ENCODE measurements around the gene ALOX5.
"Not testable (repeated sequence)": the region's sequence is repeated elsewhere in the genome, so short reads cannot be mapped to it uniquely, and the experiment has no call there.

The ALOX5 gene

DNA sequence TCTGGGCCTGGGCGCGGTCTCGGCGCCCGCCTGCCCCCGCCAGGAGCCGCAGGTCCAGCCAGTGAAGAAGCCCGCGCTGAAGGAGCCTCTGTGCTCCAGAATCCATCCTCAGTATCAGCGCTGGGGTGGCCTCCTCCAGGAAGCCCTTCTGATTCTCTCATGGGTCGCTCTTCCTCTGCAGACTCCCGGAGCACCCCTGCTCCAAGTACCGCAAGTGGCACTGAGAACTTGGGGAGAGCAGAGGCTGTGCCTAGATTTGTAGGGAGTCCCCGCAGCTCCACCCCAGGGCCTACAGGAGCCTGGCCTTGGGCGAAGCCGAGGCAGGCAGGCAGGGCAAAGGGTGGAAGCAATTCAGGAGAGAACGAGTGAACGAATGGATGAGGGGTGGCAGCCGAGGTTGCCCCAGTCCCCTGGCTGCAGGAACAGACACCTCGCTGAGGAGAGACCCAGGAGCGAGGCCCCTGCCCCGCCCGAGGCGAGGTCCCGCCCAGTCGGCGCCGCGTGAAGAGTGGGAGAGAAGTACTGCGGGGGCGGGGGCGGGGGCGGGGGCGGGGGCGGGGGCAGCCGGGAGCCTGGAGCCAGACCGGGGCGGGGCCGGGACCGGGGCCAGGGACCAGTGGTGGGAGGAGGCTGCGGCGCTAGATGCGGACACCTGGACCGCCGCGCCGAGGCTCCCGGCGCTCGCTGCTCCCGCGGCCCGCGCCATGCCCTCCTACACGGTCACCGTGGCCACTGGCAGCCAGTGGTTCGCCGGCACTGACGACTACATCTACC lies at the start of gene ALOX5:
Gene ALOX5, plus strand, starts transcription at position 641 of the 774 bp plus-strand sequence. Its CDS starts 64 bp downstream, at position 705.
- DNase-seq, result peak; percentile 23

DNA sequence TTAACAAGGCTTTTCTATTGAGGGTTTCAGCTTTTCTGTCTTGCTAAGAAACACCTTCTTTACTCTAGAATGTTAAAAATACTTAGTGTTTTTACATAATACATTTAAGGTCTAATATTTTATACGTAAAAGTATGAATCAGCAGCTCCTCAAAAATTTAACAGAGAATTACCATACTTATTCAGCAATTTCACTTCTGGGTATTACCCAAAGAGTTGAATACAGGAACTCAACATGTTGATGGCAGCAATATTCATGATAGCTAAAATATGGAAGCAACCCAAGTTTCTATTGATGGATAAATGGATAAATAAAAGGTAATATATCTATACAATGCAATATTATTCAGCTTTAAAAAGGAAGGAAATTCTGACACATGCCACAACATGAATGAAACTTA lies 48.9 kb upstream of the ALOX5 start:
- DNase-seq, result no peak

DNA sequence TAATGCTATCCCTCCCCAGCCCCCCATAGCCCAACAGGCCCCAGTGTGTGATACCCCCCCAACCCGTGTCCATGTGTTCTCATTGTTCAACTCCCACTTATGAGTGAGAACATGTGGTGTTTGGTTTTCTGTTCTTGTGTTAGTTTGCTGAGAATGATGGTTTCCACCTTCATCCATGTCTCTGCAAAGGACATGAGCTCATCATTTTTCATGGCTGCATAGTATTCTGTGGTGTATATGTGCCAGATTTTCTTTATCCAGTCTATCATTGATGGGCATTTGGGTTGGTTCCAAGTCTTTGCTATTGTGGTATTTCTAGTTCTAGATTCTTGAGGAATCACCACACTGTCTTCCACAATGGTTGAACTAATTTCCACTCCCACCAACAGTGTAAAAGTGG lies 47.2 kb upstream of the ALOX5 start:
- not testable (repeated sequence) for DNase-seq

DNA sequence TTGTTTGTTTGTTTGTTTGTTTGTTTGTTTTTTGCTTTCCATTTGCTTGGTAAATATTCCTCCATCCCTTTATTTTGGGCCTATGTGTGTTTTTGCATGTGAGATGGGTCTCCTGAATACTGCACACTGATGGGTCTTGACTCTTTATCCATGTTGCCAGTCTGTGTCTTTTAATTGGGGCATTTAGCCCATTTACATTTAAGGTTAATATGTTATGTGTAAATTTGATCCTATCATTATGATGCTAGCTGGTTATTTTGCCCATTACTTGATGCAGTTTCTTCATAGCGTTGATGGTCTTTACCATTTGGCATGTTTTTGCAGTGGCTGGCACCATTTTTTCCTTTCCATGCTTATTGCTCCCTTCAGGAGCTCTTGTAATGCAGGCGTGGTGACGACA lies 42.2 kb upstream of the ALOX5 start:
- not testable (repeated sequence) for DNase-seq

- DNase-seq, result no peak
Measured at GRCh38 chr10:45339894-45340293, 34.1 kb upstream of the ALOX5 start.

- not testable (repeated sequence) for DNase-seq
Measured at GRCh38 chr10:45340420-45340819, 33.6 kb upstream of the ALOX5 start.

GRCh38 chr10:45346652-45347335 lies 27.2 kb upstream of the ALOX5 start:
- not testable (repeated sequence) for DNase-seq

GRCh38 chr10:45347464-45347863 lies 26.6 kb upstream of the ALOX5 start:
- not testable (repeated sequence) for DNase-seq

DNA sequence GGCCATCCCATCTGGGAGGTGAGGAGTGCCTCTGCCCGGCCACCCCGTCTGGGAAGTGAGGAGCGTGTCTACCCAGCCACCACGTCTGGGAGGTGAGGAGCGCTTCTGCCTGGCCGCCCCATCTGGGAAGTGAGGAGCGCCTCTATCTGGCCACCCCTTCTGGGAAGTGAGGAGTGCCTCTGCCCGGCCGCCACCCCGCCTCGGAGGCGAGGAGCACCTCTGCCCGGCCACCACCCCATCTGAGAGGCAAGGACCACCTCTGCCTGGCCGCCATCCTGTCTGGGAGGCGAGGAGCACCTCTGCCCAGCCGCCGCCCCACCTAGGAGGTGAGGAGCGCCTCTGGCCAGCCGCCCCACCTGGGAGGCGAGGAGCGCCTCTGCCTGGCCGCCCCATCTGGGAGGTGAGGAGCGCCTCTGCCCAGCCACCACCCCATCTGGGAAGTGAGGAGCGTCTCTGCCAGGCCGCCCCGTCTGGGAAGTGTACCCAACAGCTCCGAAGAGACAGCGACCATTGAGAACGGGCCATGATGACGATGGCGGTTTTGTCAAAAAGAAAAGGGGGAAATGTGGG lies 25.7 kb upstream of the ALOX5 start:
- not testable (repeated sequence) for DNase-seq

- DNase-seq, result no peak
Measured at GRCh38 chr10:45353186-45353585, 20.8 kb upstream of the ALOX5 start.

DNA sequence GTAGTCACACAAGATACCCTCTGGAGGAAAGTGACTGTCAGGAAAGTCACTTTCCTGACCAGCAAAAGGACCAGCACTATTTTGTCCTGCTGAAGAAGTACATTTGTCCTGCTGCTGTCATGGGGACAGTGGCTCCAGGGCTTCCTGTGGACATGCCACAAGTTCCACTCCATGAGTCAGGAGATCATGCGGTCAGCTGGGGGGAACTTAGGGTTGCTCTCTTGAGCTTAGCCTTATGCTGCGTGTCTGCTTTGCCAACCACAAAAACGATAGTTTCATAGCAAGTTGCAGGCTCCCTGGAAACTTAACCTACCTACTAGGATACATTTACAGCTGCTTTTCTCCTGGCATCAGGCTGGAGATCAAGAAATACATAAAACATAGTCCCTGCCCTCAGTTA lies 19.8 kb upstream of the ALOX5 start:
- DNase-seq, result no peak

DNA sequence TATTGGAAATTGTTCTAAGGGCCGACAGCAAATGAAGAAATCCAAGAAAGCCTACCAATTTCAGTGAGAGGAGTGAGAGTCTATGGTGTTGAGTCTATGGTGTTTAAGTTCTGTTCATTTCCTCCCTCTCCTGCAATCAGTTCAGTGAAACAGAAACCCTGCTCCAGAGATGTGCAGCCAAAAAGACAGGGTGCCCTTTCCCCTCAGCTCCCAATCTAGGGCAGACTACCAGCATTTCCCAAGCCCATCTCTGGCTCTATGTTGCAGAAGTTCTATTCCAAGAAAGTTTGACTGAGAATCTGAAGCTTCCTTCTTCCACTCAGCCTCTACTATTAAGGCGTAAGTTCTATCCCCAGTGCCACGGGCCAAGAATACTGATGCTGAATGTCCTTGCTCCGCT lies 18.5 kb upstream of the ALOX5 start:
- DNase-seq, result no peak

GRCh38 chr10:45358961-45359360 lies 15.1 kb upstream of the ALOX5 start:
- not testable (repeated sequence) for DNase-seq

DNA sequence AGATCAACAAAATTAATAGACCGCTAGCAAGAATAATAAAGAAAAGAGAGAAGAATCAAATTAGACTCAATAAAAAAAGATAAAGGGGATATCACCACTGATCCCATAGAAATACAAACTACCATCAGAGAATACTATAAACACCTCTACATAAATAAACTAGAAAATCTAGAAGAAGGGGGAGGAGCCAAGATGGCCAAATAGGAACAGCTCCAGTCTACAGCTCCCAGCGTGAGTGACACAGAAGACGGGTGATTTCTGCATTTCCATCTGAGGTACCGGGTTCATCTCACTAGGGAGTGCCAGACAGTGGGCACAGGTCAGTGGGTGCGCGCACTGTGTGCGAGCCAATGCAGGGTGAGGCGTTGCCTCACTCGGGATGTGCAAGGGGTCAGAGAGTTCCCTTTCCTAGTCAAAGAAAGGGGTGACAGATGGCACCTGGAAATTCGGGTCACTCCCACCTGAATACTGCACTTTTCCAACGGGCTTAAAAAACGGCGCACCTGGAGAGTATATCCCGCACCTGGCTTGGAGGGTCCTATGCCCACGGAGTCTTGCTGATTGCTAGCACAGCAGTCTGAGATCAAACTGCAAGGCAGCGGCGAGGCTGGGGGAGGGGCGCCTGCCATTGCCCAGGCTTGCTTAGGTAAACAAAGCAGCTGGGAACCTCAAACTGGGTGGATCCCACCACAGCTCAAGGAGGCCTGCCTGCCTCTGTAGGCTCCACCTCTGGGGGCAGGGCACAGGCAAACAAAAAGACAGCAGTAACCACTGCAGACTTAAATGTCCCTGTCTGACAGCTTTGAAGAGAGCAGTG lies 11.8 kb upstream of the ALOX5 start:
- DNase-seq, result not testable (repeated sequence)

- not testable (repeated sequence) for DNase-seq
Measured at GRCh38 chr10:45367643-45368042, 6.4 kb upstream of the ALOX5 start.

DNA sequence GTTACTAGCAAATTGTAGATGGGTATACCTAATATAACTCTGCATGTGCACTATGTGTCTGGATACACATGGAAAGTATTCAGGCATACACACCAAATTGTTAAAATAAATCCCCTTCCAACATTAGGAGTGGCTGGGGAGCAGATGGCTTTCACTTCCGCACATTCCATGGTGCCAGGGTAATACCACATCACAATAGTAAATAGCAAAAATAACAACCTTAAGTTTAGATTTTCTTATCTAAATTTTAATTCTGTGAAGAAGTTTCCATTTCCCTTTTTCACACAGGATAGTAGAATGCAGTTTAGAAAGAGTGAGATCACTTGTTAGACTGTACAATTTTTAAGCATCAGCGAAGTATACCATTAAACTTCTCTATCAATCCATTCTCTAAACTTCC lies 5.8 kb upstream of the ALOX5 start:
- no peak for DNase-seq

GRCh38 chr10:45370202-45370955 lies 3.6 kb upstream of the ALOX5 start:
- no peak for DNase-seq

DNA sequence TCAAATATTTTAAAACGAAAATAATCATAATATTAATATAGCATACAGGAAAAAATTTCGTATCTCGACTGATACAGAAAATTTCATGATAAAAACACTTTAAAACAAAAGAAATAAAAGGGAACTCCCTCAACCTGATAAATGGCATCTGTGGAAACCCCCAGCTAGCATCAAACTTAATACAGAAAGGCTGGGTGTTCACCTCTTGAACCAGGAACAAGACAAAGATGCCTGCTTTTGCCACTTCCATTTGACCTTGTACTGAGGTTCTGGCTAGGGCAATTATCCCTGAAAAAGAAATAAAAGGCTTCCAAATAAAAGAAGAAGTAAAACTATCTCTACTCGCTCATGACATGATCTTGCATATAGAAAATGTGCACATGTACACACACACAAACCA lies 2.5 kb upstream of the ALOX5 start:
- no peak for DNase-seq

- no peak for DNase-seq
Measured at GRCh38 chr10:45372251-45372951, 1.6 kb upstream of the ALOX5 start.

DNA sequence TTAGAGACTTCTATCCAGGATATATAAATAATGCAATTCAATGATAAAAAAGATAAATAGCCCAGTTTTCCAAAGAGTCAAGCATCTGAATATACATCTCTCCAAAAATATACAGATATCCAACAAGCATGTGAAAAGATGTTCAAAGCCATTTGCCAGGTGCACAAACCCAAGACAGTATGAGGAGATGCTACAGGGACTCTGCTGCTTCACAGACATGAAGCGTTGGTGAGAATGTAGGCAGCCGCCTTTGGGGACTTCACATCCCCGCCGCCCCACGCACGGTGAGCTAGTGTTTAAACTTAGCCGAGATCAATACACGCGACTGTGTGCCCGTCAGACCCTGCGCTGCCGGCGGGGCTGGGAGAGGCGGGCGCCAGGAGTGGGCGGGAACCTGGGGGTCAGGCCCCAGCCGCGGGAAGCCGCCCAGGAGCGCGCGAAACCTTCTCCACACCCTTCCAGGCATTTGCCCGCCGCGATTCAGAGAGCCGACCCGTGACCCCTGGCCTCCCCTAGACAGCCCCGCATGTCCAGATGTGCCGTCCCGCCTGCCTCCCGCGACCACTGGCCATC lies 927 bp upstream of the ALOX5 start:
- no peak for DNase-seq

DNA sequence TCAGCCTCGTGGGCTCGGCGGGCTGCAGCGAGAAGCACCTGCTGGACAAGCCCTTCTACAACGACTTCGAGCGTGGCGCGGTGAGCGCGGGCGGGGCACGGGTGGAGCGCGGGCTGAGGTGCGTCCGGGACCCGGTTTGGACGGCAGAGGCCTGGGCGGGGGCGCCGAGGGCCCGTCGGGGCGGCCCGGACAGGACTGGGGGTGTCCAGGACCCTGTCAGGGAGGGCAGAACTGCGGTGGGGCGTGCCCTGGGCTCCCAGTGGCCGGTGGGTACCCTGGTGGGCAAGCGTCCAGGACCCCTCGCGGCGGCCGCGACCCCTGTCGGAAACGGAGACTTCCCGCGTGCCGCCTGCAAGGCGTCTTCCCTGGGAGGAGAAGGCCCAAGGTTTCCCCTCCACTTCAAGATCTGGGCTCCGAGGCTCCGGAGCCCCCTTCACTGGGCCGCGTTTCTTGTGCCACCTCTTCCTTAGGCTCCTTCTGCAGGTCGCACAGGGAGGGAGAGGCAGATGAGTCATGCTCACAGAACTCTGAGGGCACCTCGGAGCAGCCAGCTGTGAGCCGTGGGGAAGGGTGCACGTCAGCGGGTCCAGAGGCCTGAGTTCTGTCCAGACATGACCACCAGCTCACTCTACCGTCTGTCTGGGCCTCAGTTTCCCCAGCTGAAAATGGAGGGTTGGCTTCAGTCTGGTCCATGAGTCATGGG lies 485 bp downstream of the ALOX5 start:
- DNase-seq, result no peak
